Panc1 (cell line): ENCODE measurements around the gene SPR. TPM values are rescaled to one million over a fixed set of nuclear protein-coding genes. Genes with fewer than 3 reads are reported as not detected.

ENCODE experiments used
- ATAC-seq: fragments of 200-7000 bp; cut with Tn5 transposase; 2 replicates; pipeline ENCODE4 v1.9.1; 2020; ENCODE audit warnings: mild to moderate bottlenecking, moderate library complexity
- Bru-seq: library from RNA; stranded (reverse); fragments of 400-500 nt; gene quantifications from one replicate; lab custom pipeline; 2021; lab: Mats Ljungman, UMichigan
- BruChase-seq, 2 experiments: library from RNA; stranded (reverse); fragments of 400-500 nt; gene quantifications; one replicate each; lab custom pipeline; 2021; lab: Mats Ljungman, UMichigan
- BruUV-seq: library from RNA; stranded (reverse); fragments of 400-500 nt; replicated peaks from 2 replicates; lab custom pipeline; 2021; lab: Mats Ljungman, UMichigan
- CTCF ChIA-PET: fragments of 300-600 bp; sonication (Branson Sonifier 250); formaldehyde crosslinking; loops from one replicate; lab custom pipeline; 2022; ENCODE audit warnings: antibody characterized with exemption; lab: Charles Lee
- POLR2A ChIA-PET: fragments of 300-600 bp; sonication (Branson Sonifier 250); formaldehyde crosslinking; loops from one replicate; lab custom pipeline; 2022; ENCODE audit warnings: antibody characterized with exemption; lab: Charles Lee
- DNase-seq: peaks from one replicate; pipeline ENCODE4 v3.0.0-alpha.2; 2010; ENCODE audit warnings: low read depth, low spot score
- H3K27ac ChIP-seq: 2 replicates; pipeline ENCODE4 v1.5.1; 2011; ENCODE audit warnings: mild to moderate bottlenecking, low read length, inconsistent platforms
- H3K27me3 ChIP-seq: fragments of 200-500 bp; sonication (Bioruptor generic); 2 replicates; pipeline ENCODE4 v1.6.0; 2014; ENCODE audit warnings: low read length, inconsistent platforms; ENCODE audit not compliant: control insufficient read depth, insufficient read depth
- H3K36me3 ChIP-seq: fragments of 200-500 bp; sonication (Bioruptor generic); 2 replicates; pipeline ENCODE4 v1.5.1; 2014; ENCODE audit warnings: inconsistent platforms, mild to moderate bottlenecking, low read length, moderate library complexity; ENCODE audit not compliant: control insufficient read depth, insufficient read depth
- H3K4me1 ChIP-seq: 2 replicates; pipeline ENCODE4 v1.5.1; 2011; ENCODE audit warnings: inconsistent platforms, mild to moderate bottlenecking, low read length, moderate library complexity; ENCODE audit not compliant: control insufficient read depth, insufficient read depth
- H3K4me3 ChIP-seq, 2 experiments: 2 replicates each; pipeline ENCODE4 v1.5.1; 2011 to 2012; ENCODE audit warnings: low read depth in 2 of 2, low read length in 2 of 2, mild to moderate bottlenecking in 2 of 2, inconsistent platforms in 1 of 2, moderate library complexity in 1 of 2
- H3K9me3 ChIP-seq: fragments of 200-500 bp; sonication (Bioruptor generic); 2 replicates; pipeline ENCODE4 v1.5.1; 2014; ENCODE audit warnings: low read depth, mild to moderate bottlenecking, inconsistent platforms, low read length, moderate library complexity; ENCODE audit not compliant: control insufficient read depth, insufficient read depth
- POLR2AphosphoS5 ChIP-seq: IDR thresholded peaks from 2 replicates; pipeline ENCODE4 v1.6.1; 2012; ENCODE audit warnings: mild to moderate bottlenecking, low read depth, low read length, moderate library complexity
- SIN3A ChIP-seq: IDR thresholded peaks from 2 replicates; pipeline ENCODE4 v1.6.1; 2012; ENCODE audit warnings: low read depth, mild to moderate bottlenecking, low read length, moderate library complexity, borderline replicate concordance; ENCODE audit not compliant: insufficient read depth
- TCF7L2 ChIP-seq: IDR thresholded peaks from 2 replicates; pipeline ENCODE4 v1.6.1; 2011; ENCODE audit warnings: mild to moderate bottlenecking, low read depth, low read length, inconsistent platforms
- in situ Hi-C: cut with HindIII; loops from 2 replicates; pipeline ENCODE4 v1.10.0; 2016; ENCODE audit warnings: low sequenced_read_pairs, low pct_unique_long_range_greater_than_20kb
- intact Hi-C: fragments of 100-400 bp; cut with micrococcal nuclease; formaldehyde crosslinking; loops from one replicate; pipeline ENCODE4 v1.10.0; 2022; ENCODE audit not compliant: unreplicated experiment
- long read RNA-seq: library from polyadenylated mRNA; unstranded; transcript quantifications from one replicate; pipeline ENCODE4 v2.0.0, GENCODE V29; 2021; ENCODE audit not compliant: unreplicated experiment
- polyA plus RNA-seq: library from polyadenylated mRNA; unstranded; fragments of >200 nt; gene quantifications from one replicate; pipeline ENCODE4 v1.2.1, GENCODE V29; 2012; ENCODE audit warnings: missing spikeins; ENCODE audit not compliant: insufficient read length
- total RNA-seq: library from RNA; stranded (reverse); gene quantifications from one replicate; pipeline ENCODE4 v1.2.1, GENCODE V29; 2021; ENCODE audit not compliant: unreplicated experiment
- TF ChIP-seq, protein P1 (sequence below), 2 experiments: IDR thresholded peaks; 2 replicates each; pipeline ENCODE4 v1.6.1; 2011 to 2012; ENCODE audit warnings: low read depth in 2 of 2, control low read depth in 1 of 2, low read length in 1 of 2, mild to moderate bottlenecking in 1 of 2, moderate library complexity in 1 of 2; ENCODE audit not compliant: insufficient read depth in 1 of 2
- TF ChIP-seq, protein P2 (sequence below): fragments of 450-650 bp; IDR thresholded peaks from 2 replicates; pipeline ENCODE4 v1.5.1; 2017; ENCODE audit warnings: mild to moderate bottlenecking

Gene SPR
- 75.4 TPM for total RNA-seq
- 96.2 TPM for polyA plus RNA-seq
- Bru-seq, nascent RNA, result percentile 64 among the genes with signal in this experiment
- percentile 67 among the genes with signal in this experiment for BruChase-seq, experiment 1, labeled RNA remaining after a 2-hour chase
- BruChase-seq, experiment 2, labeled RNA remaining after a 6-hour chase, result percentile 80 among the genes with signal in this experiment
- long read RNA-seq, transcript SPR-202 (3 exons, 947 nt), result minor isoform, 5 of 136 reads
- long read RNA-seq, transcript SPR-201 (3 exons, 1,480 nt), result major isoform, 99 of 136 reads
- long read RNA-seq, partial matches to known transcripts, result 31 of 136 reads
- long read RNA-seq, other reads (novel, unspliced or antisense), result 1 of 136 reads

DNA sequence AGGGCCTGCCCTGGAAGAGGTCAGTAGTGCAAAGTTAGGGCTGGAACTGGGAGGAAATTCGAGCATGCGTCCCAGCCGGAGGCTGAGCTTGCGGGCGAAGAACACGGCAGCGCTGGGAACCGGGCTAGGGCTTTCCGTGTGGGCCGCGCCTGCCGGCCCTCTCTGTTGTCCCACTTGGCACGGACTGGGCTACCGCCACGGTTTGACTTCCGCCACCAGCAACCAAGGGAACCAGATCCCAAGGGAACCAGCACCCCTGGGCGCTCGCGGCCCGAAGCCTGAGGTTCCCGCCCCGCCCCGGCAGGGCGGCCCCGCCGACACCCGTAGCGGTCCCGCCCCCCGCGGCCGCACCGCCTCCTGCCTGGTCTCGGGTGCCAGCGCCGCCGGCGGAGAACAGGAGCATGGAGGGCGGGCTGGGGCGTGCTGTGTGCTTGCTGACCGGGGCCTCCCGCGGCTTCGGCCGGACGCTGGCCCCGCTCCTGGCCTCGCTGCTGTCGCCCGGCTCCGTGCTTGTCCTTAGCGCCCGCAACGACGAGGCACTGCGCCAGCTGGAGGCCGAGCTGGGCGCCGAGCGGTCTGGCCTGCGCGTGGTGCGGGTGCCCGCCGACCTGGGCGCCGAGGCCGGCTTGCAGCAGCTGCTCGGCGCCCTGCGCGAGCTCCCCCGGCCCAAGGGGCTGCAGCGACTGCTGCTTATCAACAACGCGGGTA is at the start of gene SPR:
SPR (plus strand) TSS at position 377 of the 708 bp plus-strand sequence; CDS start at position 402, 25 bp downstream.
- no peaks in the 10 kb centered on the region for H3K27me3 ChIP-seq
- CTCF ChIA-PET, result interaction anchor here (0.6 to 1.2 kb wide), 4 partner anchors 29 to 290 kb away, joined by 3 to 5 read pairs (median 4); no protein-coding TSS in a partner anchor
- DNase-seq (no peak), ATAC-seq (peak; percentile 94)
- H3K4me1 ChIP-seq, result peaks cover 18% of the 10 kb centered on the region
- H3K9me3 ChIP-seq, result no peaks in the 10 kb centered on the region
- TF ChIP-seq, protein P1, sequence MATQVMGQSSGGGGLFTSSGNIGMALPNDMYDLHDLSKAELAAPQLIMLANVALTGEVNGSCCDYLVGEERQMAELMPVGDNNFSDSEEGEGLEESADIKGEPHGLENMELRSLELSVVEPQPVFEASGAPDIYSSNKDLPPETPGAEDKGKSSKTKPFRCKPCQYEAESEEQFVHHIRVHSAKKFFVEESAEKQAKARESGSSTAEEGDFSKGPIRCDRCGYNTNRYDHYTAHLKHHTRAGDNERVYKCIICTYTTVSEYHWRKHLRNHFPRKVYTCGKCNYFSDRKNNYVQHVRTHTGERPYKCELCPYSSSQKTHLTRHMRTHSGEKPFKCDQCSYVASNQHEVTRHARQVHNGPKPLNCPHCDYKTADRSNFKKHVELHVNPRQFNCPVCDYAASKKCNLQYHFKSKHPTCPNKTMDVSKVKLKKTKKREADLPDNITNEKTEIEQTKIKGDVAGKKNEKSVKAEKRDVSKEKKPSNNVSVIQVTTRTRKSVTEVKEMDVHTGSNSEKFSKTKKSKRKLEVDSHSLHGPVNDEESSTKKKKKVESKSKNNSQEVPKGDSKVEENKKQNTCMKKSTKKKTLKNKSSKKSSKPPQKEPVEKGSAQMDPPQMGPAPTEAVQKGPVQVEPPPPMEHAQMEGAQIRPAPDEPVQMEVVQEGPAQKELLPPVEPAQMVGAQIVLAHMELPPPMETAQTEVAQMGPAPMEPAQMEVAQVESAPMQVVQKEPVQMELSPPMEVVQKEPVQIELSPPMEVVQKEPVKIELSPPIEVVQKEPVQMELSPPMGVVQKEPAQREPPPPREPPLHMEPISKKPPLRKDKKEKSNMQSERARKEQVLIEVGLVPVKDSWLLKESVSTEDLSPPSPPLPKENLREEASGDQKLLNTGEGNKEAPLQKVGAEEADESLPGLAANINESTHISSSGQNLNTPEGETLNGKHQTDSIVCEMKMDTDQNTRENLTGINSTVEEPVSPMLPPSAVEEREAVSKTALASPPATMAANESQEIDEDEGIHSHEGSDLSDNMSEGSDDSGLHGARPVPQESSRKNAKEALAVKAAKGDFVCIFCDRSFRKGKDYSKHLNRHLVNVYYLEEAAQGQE (IDR thresholded peaks at IDR 0.05; ENCODE audit: insufficient read depth in 1 of 2, low read depth in 2 of 2, low read length in 1 of 2), result peak in 1 of 2 experiments; percentile 13; a peak in 1 of 4 replicates
- TF ChIP-seq POLR2AphosphoS5 (peak; percentile 40), TCF7L2 (no peak), SIN3A (0 out of 2 replicates have a peak, but pooled peaks have one; percentile 35)
- TF ChIP-seq, protein P2, sequence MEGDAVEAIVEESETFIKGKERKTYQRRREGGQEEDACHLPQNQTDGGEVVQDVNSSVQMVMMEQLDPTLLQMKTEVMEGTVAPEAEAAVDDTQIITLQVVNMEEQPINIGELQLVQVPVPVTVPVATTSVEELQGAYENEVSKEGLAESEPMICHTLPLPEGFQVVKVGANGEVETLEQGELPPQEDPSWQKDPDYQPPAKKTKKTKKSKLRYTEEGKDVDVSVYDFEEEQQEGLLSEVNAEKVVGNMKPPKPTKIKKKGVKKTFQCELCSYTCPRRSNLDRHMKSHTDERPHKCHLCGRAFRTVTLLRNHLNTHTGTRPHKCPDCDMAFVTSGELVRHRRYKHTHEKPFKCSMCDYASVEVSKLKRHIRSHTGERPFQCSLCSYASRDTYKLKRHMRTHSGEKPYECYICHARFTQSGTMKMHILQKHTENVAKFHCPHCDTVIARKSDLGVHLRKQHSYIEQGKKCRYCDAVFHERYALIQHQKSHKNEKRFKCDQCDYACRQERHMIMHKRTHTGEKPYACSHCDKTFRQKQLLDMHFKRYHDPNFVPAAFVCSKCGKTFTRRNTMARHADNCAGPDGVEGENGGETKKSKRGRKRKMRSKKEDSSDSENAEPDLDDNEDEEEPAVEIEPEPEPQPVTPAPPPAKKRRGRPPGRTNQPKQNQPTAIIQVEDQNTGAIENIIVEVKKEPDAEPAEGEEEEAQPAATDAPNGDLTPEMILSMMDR, result no peak
- no peaks in the 10 kb centered on the region; the same call in 1 of the 2 replicates for H3K36me3 ChIP-seq
- H3K27ac ChIP-seq, result peak within 1 kb of the TSS; percentile 86
- POLR2A ChIA-PET, result no interaction called here
- in situ Hi-C loops (no loop called here), intact Hi-C loops (no loop called here)
- BruUV-seq, result no TSS peak
- peak within 1 kb of the TSS; percentile 71 to 77 for H3K4me3 ChIP-seq

DNA sequence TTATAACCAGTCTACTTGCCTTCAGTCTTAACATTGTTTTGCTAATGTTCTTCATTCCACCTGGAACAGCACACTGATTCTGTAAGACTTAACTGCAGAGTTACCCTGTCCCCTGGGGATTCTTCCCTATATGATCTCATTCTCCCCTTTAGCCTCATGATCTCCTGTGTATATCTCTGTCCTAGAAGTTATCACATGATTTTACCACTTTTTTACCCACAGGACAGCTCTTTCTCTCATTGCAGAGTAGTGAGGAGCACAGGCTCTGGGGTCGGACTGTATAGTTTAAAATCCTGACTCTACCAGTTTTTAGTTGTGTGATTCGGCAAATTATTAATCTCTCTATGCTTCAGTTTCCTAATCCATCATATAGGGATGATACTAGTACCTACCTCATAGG is 47.1 kb upstream of the SPR start:
- ATAC-seq, result no peak
- H3K9me3 ChIP-seq, result no peaks in the 10 kb centered on the region; the same call in 1 of the 2 replicates
- CTCF ChIA-PET, result no interaction called here

More for the DNA sequence above, 47.1 kb upstream of the SPR start:
- Histone ChIP-seq H3K27ac (no peak overlapping the region), H3K27me3 (peaks cover 10% of the 10 kb centered on the region; the same call in 1 of the 2 replicates), H3K36me3 (no peaks in the 10 kb centered on the region), H3K4me1 (no peaks in the 10 kb centered on the region), H3K4me3 (no peak overlapping the region)
- no TSS peak for BruUV-seq
- POLR2A ChIA-PET, result no interaction called here
- TF ChIP-seq, protein P1 (IDR thresholded peaks at IDR 0.05; ENCODE audit: insufficient read depth in 1 of 2, low read depth in 2 of 2, low read length in 1 of 2), result no peak
- TF ChIP-seq TCF7L2 (no peak), POLR2AphosphoS5 (no peak), SIN3A (no peak)
- TF ChIP-seq, protein P2, result no peak
- intact Hi-C loops (no loop called here), in situ Hi-C loops (no loop called here)
- DNase-seq, result no peak
